HG03196 (cell line): ENCODE results near the gene DNAH11.
"Not testable (repeated sequence)": the region's sequence is repeated elsewhere in the genome, so short reads cannot be mapped to it uniquely, and the experiment has no call there.

Experiments used
- ATAC-seq: cut with Tn5 transposase; IDR thresholded peaks from one replicate; pipeline ENCODE4 v1.9.1; 2021; ENCODE audit not compliant: unreplicated experiment

DNAH11 gene

GRCh38 chr7:21768279-21768678, 225.4 kb downstream of the DNAH11 start:
- ATAC-seq, result no peak

DNA sequence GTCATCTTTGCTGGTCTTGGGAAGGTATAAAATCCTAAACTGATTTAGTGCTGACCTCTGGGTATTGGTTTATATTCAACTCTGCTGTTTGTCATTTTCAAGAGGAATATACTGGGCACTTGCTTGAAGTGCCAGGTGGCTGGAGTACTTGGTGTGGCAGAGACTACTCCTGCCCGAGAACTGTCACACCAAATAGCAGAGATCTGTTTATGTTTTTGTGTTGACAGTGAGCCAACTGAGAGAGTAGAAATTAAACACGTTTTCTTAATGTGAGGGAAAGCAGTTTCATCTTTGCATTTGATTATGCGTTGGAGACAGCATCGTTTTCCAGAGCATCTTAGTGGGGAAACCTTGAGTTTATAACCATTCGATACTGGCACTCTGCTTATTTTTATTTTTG, 228.4 kb downstream of the DNAH11 start:
- ATAC-seq, result no peak

DNA sequence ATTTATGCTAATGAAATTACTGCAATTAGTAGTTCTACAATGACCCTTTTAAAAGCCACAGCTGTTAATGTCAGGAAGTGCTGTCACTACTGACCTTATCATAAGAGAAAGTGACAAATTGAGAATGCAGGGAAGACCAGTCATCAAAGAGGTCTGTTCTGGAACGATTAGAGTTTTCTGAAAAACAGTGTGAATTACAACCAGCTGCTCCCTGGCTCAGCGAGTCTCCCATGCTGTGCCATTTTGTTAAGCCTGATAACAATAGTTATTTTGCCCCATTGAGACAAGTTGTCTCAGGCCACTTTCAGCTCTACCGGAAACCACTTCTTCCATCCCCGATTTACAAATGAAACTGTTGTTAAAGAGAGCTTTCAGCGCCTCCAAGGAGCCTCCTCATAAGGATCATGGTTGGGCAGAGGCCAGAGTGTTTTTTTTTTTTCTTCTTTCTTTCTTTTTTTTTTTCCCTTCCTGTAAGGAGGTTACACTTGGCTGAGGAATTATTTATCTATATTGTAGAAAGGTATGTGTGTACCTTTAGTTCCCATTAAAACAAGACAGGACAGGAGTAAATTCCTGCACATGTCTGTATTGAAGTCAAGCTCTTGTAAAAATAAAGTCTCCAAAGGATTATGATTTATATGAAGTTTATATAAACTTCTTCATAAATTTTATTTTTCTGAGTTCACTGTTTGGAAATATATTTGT, 229.2 kb downstream of the DNAH11 start:
- no peak for ATAC-seq

DNA sequence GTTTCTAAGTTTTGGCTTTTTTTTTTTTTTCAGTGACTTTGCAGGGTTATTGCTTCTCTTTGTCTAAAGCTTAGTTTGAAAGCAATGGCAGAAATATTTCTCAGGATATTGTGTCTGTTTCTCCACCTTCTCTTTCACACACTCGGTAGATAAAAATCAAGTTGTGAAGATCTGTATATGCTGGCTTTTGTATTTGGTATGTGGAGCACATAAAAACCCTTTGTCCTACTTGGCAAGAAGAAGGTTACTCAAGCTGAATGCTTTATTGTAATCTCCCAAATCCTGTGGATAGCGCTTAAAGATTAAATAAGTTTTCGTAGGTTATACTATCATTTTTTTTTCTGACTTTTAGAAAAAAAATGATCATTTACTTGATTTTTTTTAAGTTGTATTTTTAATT, 230.5 kb downstream of the DNAH11 start:
- ATAC-seq, result no peak

DNA sequence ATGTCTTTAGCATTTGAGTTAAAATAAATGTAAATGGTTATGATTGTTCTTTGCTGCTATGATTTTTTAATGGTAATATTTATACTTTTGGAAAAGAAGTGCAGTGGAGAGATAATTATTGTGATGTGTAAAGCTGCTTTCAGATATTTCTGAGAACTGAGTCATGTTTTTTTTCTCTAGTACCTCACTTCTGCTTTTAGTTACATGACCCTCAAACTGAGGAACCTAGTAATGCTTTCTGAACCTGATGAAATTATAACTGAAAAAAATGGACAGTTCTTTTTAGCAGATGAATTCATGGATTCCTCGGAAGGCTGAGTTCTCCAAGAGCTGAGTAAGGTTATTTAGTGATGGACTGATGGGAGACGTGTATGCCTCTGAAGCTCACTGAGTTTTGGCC, 235.1 kb downstream of the DNAH11 start:
- ATAC-seq, result no peak

DNA sequence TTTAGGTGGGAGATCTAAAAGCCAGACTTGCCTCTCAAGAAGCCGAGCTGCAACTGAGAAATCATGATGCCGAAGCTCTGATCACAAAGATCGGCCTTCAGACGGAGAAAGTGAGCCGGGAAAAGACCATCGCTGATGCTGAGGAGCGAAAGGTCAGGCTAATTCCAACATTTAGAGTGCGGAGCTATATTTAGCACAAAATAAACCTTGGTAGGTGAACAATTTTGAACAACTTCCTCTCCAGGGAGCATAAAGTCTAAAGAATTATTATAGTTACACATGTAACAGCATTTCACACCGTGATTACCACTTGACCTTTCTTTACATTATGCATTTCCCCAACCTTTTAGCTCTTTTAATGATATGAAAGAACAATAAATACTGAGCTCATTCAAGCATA, 236.1 kb downstream of the DNAH11 start:
- ATAC-seq, result no peak

DNA sequence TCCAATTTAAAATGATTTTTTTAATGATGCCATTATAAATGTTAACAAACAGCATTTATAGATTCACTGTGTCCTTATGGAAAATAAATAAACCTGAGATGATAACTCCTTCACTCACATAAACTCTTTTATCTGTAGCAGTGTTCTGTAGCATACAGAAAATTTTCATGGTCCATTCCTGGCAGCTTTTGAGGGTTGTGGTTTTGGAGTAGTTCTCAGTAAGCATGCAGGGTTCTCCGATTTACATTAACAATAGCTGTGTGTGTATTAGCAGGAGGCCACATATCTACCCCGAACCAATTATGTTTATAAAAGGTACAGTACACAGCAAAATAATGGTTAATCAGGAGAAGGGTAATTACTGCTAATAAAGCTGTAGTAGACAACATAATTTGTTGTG, 240.2 kb downstream of the DNAH11 start:
- no peak for ATAC-seq

- ATAC-seq, result no peak
These were observed 242.2 kb downstream of the DNAH11 start for GRCh38 chr7:21784989-21785388.

DNA sequence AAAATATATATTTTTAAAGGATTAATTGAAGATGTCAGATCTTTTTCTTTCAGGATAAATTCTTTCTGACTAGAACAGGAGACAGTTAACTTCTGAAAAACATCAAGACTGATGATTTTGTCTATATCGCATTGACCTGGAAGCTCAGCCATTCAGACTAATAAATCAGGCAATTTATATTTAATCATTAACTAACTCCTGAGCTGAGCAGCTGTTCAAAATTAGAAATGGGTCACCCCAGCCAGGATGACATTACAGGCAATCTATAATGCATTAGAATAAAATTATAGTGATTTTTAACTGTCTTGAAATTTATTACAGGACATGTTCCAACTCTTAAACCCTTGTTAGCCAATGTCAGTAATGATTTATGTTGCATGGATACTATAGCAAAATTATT, 263.0 kb downstream of the DNAH11 start:
- ATAC-seq, result no peak

DNA sequence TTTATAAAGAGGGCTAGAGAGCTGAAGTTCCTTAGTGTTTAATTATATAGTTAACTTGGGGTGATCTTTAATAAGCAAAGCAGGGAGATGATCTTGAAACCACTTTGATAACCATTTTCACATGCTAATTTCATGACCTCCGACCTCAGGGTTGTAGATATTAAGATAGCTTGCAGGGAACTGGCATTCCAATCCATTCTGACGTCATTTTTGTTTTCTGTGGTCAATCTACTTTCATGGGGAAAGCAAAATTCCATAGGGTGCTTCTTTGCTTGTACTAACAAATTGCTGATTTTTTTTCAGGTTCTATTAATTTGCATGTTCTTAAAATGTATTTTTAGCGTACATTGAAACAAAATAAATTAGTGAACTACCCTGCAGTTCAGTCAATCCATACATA, 263.5 kb downstream of the DNAH11 start:
- ATAC-seq, result no peak

DNA sequence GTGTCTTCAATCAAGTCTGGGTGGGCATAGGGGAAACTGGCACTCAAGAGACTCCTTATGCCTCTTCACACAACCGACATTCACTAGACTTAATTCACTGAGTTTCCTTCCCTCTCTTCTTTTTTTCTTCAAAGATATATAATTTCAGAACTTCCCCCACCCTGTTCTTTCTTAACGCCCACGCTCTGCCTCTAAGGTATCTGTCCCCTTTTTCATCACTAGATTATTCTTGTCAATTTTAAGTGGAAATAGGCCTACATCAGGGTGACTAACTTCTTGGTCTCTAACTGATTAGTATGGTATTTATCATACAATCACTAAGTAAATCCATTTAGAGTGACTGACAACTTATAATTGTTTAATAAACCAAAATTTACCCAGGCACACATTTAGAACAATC, 276.2 kb downstream of the DNAH11 start:
- no peak for ATAC-seq

DNA sequence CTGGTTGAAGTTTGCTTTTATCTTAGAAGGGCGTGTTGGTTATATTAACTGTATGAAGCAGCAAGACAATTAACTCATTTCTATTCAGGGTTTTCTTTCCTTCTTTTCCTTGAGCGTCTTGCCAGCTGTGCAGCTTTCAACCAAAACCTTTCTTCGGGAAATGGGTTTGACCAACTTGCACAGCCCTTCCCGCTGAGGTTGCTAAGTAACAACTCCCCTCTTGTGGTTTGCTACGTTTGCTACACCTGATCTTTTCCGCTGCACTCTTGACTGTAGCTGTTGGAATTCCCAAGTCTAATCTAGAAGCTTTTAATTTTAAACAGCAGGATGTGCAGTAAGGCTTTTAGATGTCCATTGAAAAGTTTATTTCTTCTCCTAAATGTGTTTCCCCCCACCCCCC, 286.0 kb downstream of the DNAH11 start:
- no peak for ATAC-seq

- no peak for ATAC-seq
These were observed 286.9 kb downstream of the DNAH11 start for GRCh38 chr7:21829731-21830130.

- no peak for ATAC-seq
These were observed 301.9 kb downstream of the DNAH11 start for GRCh38 chr7:21844742-21845141.

DNA sequence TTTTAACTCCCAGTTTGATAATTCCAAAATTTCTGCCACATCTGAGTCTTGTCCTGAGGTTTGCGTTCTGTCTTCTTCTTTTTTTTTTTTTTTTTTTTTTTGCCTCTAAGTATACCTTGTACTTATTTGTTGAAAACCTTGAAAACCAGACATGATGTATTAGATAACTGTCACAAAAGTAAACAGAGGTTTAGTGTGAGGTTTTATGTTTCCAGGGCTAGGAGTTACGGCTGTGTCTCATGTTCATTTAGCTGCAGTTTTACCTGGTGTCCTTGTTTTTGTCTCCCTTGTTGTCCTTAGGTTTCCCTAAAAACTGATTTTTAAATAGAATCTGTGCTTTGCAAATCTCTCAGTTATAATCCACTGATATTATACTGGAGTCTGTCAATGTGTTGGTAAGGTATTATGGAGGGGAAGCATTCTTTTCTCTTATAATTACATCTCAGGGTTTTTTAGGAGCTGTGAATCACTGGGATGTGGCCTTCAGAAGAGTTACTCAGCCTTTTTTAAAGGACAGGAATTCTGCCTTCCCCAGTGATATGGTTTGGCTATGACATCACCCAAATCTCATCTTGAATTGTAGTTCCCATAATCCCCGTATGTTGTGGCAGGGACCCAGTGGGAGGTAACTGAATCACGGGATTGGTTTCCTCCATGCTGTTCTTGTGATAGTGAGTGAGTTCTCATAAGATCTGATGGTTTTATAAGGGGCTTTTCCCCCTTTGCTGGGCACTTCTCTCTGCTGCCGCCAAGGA, 307.9 kb downstream of the DNAH11 start:
- ATAC-seq, result no peak

DNA sequence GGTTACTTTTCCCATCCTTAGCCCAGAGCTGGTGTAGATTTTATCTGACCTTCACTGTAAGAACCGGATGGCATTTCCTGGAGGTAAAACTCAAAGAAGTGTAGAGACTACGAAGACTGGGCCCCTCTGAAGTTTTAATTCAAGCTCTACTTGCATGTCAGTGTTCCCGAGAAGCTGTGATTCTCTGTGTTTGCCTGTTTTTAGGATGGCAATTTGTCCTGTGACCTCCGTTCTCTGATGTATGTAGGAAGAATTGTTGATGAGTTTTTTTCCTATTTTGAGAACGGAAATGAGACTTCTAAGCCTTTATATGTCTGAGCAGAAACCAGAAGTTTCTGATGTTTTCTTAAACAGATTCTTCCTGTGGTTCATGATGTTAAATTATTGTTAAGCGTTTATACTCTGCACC, 308.7 kb downstream of the DNAH11 start:
- no peak for ATAC-seq

DNA sequence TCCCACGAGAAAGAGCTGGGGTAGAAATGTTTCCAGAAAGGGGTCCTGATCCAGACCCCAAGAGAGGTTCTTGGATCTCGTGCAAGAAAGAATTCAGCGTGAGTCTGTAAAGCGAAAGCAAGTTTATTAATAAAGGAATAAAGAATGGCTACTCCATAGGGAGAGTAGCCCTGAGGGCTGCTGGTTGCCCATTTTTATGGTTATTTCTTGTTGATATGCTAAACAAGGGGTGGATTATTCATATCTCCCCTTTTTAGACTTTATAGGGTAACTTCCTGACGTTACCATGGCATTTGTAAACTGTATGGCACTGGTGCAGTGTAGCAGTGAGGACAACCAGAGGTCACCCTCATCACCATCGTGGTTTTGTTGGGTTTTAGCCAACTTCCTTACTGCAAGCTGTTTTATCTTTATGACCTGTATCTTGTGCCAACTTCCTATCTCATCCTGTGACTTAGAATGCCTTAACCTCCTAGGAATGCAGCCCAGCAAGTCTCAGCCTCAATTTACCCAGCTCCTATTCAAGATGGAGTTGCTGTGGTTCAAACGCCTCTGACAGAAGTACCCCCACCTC, 322.9 kb downstream of the DNAH11 start:
- ATAC-seq, result not testable (repeated sequence)

GRCh38 chr7:21866731-21867130, 323.9 kb downstream of the DNAH11 start:
- ATAC-seq, result no peak

DNA sequence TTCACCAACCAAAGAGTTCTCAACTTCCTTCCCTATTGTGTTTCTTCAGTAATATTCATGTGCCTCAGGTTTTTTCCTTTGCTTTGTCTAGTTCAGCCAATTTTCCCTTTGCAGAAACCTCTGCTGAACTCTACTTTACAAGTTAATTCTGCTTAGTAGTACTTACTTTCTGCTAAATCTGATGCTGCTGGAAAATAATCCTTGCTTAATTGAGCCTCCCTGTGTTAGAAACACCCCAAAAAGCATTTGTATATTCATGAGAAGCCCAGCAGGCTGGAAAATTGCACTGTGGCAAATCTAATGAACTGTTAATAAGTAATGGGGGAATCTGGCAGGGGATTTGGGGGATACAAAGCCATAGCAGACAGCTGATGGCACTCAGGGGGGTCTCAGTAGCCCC, 324.4 kb downstream of the DNAH11 start:
- ATAC-seq, result no peak

DNA sequence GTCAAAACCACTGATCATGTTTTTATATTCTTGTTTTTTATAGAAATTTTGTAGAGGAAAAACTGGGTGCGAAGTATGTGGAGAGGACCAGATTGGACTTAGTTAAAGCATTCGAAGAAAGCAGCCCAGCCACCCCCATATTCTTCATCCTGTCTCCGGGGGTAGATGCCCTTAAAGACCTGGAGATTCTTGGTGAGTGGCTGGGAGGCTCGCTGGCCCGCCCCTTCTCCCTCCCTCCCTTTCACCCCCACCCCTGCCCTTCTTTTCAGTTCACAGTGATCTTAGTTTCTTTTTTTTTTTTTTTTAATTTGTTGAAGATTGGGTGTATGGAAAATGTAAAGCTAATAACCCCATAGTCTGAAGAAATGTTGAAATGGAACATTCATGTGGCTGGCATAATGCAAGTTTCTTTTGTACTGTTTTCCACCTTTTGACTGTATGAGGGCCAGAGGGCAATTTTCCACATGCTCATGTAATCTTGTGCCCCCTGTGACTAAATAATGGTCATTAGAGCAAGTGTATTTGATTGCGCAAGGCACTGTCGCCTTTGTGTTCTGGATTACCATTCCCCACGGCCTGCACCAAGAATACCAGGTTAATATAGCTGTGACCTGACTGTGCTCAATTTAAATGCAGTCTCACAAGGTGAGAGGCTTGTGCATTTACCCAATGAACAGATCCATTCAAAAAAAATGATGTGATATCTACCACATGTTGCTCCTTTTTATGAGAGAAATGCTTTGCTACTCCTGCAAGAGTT, 325.2 kb downstream of the DNAH11 start:
- ATAC-seq, result no peak

DNA sequence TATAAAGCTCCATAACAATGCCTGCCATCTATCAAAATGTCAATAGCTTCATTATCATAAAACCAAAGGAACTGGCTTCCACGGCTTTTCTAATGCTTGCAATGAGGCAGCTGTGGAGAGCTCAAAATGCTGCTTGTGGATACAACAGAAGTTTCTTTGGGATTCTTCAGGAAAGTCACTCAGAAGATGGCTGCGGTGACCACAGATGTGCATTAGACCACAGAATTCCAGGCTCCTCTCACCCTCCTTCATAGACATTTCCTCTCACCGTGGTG, 325.7 kb downstream of the DNAH11 start:
- no peak for ATAC-seq
